OCI-LY1 (cell line): ENCODE results near the gene SDE2.

Experiments used
- CTCF ChIP-seq: fragments of 200-600 bp; sonication (generic), shearing (Covaris generic); IDR thresholded peaks from 2 replicates; pipeline ENCODE4 v1.5.1; 2017; ENCODE audit warnings: mild to moderate bottlenecking, antibody characterized with exemption, low read length, moderate library complexity, mixed read lengths
- EZH2 ChIP-seq: fragments of 200-600 bp; sonication (generic), shearing (Covaris generic); IDR thresholded peaks from 2 replicates; pipeline ENCODE4 v1.8.0; 2017; ENCODE audit warnings: borderline replicate concordance, mixed run types, mild to moderate bottlenecking, antibody characterized with exemption, low read length, moderate library complexity, mixed read lengths

DNA sequence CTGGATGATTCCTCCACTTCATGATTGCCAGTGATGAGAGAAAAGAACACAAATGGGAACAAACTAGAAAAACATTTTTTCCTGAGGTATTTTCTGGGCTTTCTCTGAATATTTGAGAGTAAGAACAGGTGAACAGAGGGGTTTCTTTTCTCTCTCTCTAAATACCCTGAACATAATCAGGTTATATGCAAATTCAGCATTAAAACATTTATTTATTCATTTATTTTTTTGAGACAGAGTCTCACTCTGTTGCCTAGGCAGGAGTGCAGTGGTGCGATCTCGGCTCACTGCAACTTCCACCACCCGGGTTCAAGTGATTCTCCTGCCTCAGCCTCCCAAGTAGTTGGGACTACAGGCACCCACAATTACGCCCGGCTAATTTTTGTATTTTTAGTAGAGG lies 52.3 kb downstream of the SDE2 start:
- TF ChIP-seq CTCF, result no peak
- no peak for TF ChIP-seq EZH2
